ENCODE measurements around the gene AVPI1.
"Not testable (repeated sequence)": the region's sequence is repeated elsewhere in the genome, so short reads cannot be mapped to it uniquely, and the experiment has no call there.

- peak in 1 of 5 experiments; percentile 3 for TF ChIP-seq CTCF (IDR thresholded peaks at IDR 0.05)
- not testable (repeated sequence) for TF ChIP-seq POLR2A (IDR thresholded peaks at IDR 0.05)
- peak in 1 of 2 donors; percentile 15 for TF ChIP-seq EP300 (IDR thresholded peaks at IDR 0.05)
These were observed 2.7 kb downstream of the AVPI1 start for GRCh38 chr10:97684368-97684713.

All from tibial nerve (tissue), 4 donors.